ENCODE measurements around the gene ANO1. TPM values are rescaled to one million over a fixed set of nuclear protein-coding genes. Genes with fewer than 3 reads are reported as not detected.

Gene ANO1
- total and polyA plus RNA-seq, 2 of the 8 experiments (the other 6 are each of a cell fraction or from before 2014, with no cell fraction given) = 4.7 to 5.0 TPM

GRCh38 chr11:70057080-70057479, 21.0 kb upstream of the ANO1 start (continued):
- TF ChIP-seq CHD7 (IDR thresholded peaks at IDR 0.05; ENCODE audit: insufficient replicate concordance, low read length) = no peak
- no peak for TF ChIP-seq CHD1 (IDR thresholded peaks at IDR 0.05; ENCODE audit: low read depth, low read length)
- TF ChIP-seq ASH2L (IDR thresholded peaks at IDR 0.05; ENCODE audit: low read length) = no peak
- no peak for TF ChIP-seq EP300 (IDR thresholded peaks at IDR 0.05; ENCODE audit: borderline replicate concordance in 1 of 2, low read depth in 2 of 2, low read length in 2 of 2)
- TF ChIP-seq CBX5 (IDR thresholded peaks at IDR 0.05; ENCODE audit: low read depth, low read length) = no peak
- no peak for TF ChIP-seq SRF (IDR thresholded peaks at IDR 0.05; ENCODE audit: low read depth, low read length)
- no peak for TF ChIP-seq KDM4A (IDR thresholded peaks at IDR 0.05; ENCODE audit: low read depth, low read length, severe bottlenecking)
- no peak for TF ChIP-seq SIN3A (conservative IDR thresholded peaks at IDR 0.05 in 1 of 2, IDR thresholded peaks at IDR 0.05 in 1 of 2; ENCODE audit: low read depth in 1 of 2, low read length in 2 of 2)
- TF ChIP-seq KDM5A (IDR thresholded peaks at IDR 0.05; ENCODE audit: low read length) = no peak
- no peak for TF ChIP-seq FOSL1 (IDR thresholded peaks at IDR 0.05; ENCODE audit: insufficient read depth, low read depth, low read length)
- TF ChIP-seq SUZ12 (IDR thresholded peaks at IDR 0.05; ENCODE audit: low read length) = no peak
- no peak for TF ChIP-seq GTF2F1 (IDR thresholded peaks at IDR 0.05; ENCODE audit: borderline replicate concordance, low read depth, low read length)
